HepG2 (cell line): ENCODE results near the gene SNX12. TPM values are rescaled to one million over a fixed set of nuclear protein-coding genes. Genes with fewer than 3 reads are reported as not detected.

ENCODE experiments used
- ATAC-seq: fragments of 200-7000 bp; cut with Tn5 transposase; 3 replicates; pipeline ENCODE4 v1.9.1; 2020; ENCODE audit warnings: mild to moderate bottlenecking, moderate library complexity
- BruUV-seq: library from RNA; stranded (reverse); fragments of 400-500 nt; replicated peaks from 2 replicates; lab custom pipeline; 2021; lab: Mats Ljungman, UMichigan
- CTCF ChIA-PET: fragments of 300-600 bp; formaldehyde crosslinking; extraction: SDS; loops from one replicate; lab custom pipeline; 2021; ENCODE audit warnings: low total read pairs, inconsistent platforms, low intra/inter-chr PET ratio; lab: Yijun Ruan, JAX
- POLR2A ChIA-PET: fragments of 350-600 bp; sonication (Branson Sonifier 250); formaldehyde crosslinking; loops from one replicate; lab custom pipeline; 2020; ENCODE audit warnings: antibody characterized with exemption, inconsistent platforms; lab: Yijun Ruan, JAX
- DNase-seq: peaks from one replicate; pipeline ENCODE4 v3.0.0-alpha.2; 2015; ENCODE audit warnings: low spot score
- FAIRE-seq: peaks from 3 replicates; lab custom pipeline; 2011; peaks lifted over from hg19 to GRCh38; lab: Jason Lieb, UNC
- H2AFZ ChIP-seq: one replicate; pipeline ENCODE4 v1.6.1; 2011; ENCODE audit warnings: low read length, inconsistent platforms
- H3K27ac ChIP-seq: fragments of 300-600 bp; 3 replicates; pipeline ENCODE4 v1.8.0; 2011; ENCODE audit warnings: mixed run types, mild to moderate bottlenecking, mixed read lengths, low read length, inconsistent platforms; ENCODE audit not compliant: insufficient read depth; ENCODE audit errors: extremely low read length
- H3K27me3 ChIP-seq, 2 experiments: fragments of 200-600 bp in 1 of 2; 2 replicates in 1 of 2; 3 replicates in 1 of 2; pipeline versions ENCODE4 v1.6.0 to v1.8.0; 2011; ENCODE audit warnings: low read length in 2 of 2, mild to moderate bottlenecking in 2 of 2, moderate library complexity in 2 of 2, inconsistent platforms in 1 of 2; ENCODE audit not compliant: insufficient read depth in 2 of 2, control insufficient read depth in 1 of 2
- H3K36me3 ChIP-seq, 2 experiments: fragments of 200-600 bp in 1 of 2; replicated peaks in 1 of 2; 2 replicates in 1 of 2; 3 replicates in 1 of 2; pipeline versions ENCODE4 v1.5.1 to v1.8.0; 2011; ENCODE audit warnings: low read length in 2 of 2, inconsistent platforms in 1 of 2; ENCODE audit not compliant: insufficient read depth in 2 of 2, control insufficient read depth in 1 of 2
- H3K4me1 ChIP-seq: 2 replicates; pipeline ENCODE4 v1.5.1; 2012; ENCODE audit warnings: low read length, inconsistent platforms; ENCODE audit not compliant: insufficient read depth
- H3K4me2 ChIP-seq: 2 replicates; pipeline ENCODE4 v1.6.0; 2011; ENCODE audit warnings: low read depth, low read length, inconsistent platforms
- H3K4me3 ChIP-seq, 3 experiments: fragments of 200-600 bp in 1 of 3; sonication (generic), shearing (Covaris generic) in 1 of 3; replicated peaks in 1 of 3; 2 replicates each; pipeline ENCODE4 v1.5.1; 2011 to 2016; ENCODE audit warnings: low read length in 3 of 3, inconsistent platforms in 2 of 3, low read depth in 2 of 3, mild to moderate bottlenecking in 2 of 3, control low read depth in 1 of 3, mixed read lengths in 1 of 3; ENCODE audit not compliant: insufficient read depth in 1 of 3
- H3K79me2 ChIP-seq: one replicate; pipeline ENCODE4 v1.6.1; 2011; ENCODE audit warnings: low read length, inconsistent platforms; ENCODE audit not compliant: insufficient read depth
- H3K9ac ChIP-seq: 2 replicates; pipeline ENCODE4 v1.6.0; 2011; ENCODE audit warnings: mild to moderate bottlenecking, low read depth, low read length, inconsistent platforms; ENCODE audit not compliant: insufficient read depth
- H3K9me3 ChIP-seq: 2 replicates; pipeline ENCODE4 v1.5.1; 2012; ENCODE audit warnings: mild to moderate bottlenecking, low read length
- H4K20me1 ChIP-seq: 2 replicates; pipeline ENCODE4 v1.6.0; 2011; ENCODE audit warnings: inconsistent platforms, mild to moderate bottlenecking, low read length, moderate library complexity; ENCODE audit not compliant: insufficient read depth
- EED ChIP-seq: sonication (generic); formaldehyde crosslinking; IDR thresholded peaks from 2 replicates; pipeline ENCODE4 v1.5.0; 2020; ENCODE audit warnings: mild to moderate bottlenecking, missing genetic modification reagents
- GATAD2A ChIP-seq: IDR thresholded peaks from 2 replicates; pipeline ENCODE4 v1.6.1; 2016
- HMG20B ChIP-seq: conservative IDR thresholded peaks from 2 replicates; pipeline ENCODE4 v1.6.1; 2016; ENCODE audit warnings: missing genetic modification reagents, missing compliant biosample characterization
- KAT8 ChIP-seq: IDR thresholded peaks from 2 replicates; pipeline ENCODE4 v1.6.1; 2016; ENCODE audit warnings: missing genetic modification reagents, missing compliant biosample characterization
- PRPF4 ChIP-seq: fragments of 200-400 bp; formaldehyde crosslinking; IDR thresholded peaks from 2 replicates; pipeline ENCODE4 v1.6.1; 2016; ENCODE audit warnings: low read length, low read depth; ENCODE audit not compliant: poor library complexity, severe bottlenecking
- PTBP1 ChIP-seq: fragments of 200-400 bp; formaldehyde crosslinking; IDR thresholded peaks from 2 replicates; pipeline ENCODE4 v1.6.1; 2018; ENCODE audit warnings: low read length, low read depth; ENCODE audit not compliant: poor library complexity, severe bottlenecking
- RFX1 ChIP-seq: fragments of 450-650 bp; IDR thresholded peaks from 2 replicates; pipeline ENCODE4 v1.6.1; 2017
- ZFAT ChIP-seq: sonication (generic); formaldehyde crosslinking; conservative IDR thresholded peaks from 2 replicates; pipeline ENCODE4 v1.8.1; 2023; ENCODE audit warnings: missing genetic modification reagents, inconsistent platforms
- ZNF274 ChIP-seq: sonication (generic); formaldehyde crosslinking; IDR thresholded peaks from 2 replicates; pipeline ENCODE4 v1.5.1; 2020; ENCODE audit warnings: mild to moderate bottlenecking, missing genetic modification reagents
- ZNF34 ChIP-seq: sonication (generic); formaldehyde crosslinking; IDR thresholded peaks from 2 replicates; pipeline ENCODE4 v1.4.0; 2020; ENCODE audit warnings: mild to moderate bottlenecking, missing genetic modification reagents, borderline replicate concordance
- ZNF580 ChIP-seq: IDR thresholded peaks from 2 replicates; pipeline ENCODE4 v1.6.1; 2016; ENCODE audit warnings: low read depth, borderline replicate concordance
- WGBS: methylation state at CpG from one replicate; pipeline ENCODE4 v1.1.6; 2017; ENCODE audit warnings: low lambda C conversion rate; 5-methylcytosine and 5-hydroxymethylcytosine counted together
- in situ Hi-C: cut with HindIII; loops from 2 replicates; pipeline ENCODE4 v1.10.0; 2017; ENCODE audit warnings: low pct_unique_long_range_greater_than_20kb; ENCODE audit not compliant: extremely low pct_ligation_motif_present
- intact Hi-C: fragments of 100-400 bp; cut with micrococcal nuclease; formaldehyde crosslinking; loops from one replicate; pipeline ENCODE4 v1.10.0; 2022; ENCODE audit not compliant: unreplicated experiment
- polyA plus RNA-seq, 8 experiments: library from polyadenylated mRNA; depleted of rRNA in 3 of 8; stranded (reverse) in 7 of 8; unstranded in 1 of 8; fragments of >200 nt; fragmentation: Illumina TruSeq in 4 of 8; extraction: Trizol in 4 of 8; gene quantifications; 2 replicates each; pipeline versions ENCODE4 v1.2.1 to v1.2.3, GENCODE V29; 2011 to 2016; ENCODE audit warnings: low read depth in 4 of 8, missing spikeins in 1 of 8, mixed read lengths in 1 of 8; ENCODE audit not compliant: insufficient read depth in 1 of 8
- total RNA-seq, 5 experiments: library from RNA; depleted of rRNA; stranded (reverse); fragments of >200 nt; fragmentation: Illumina TruSeq; extraction: Trizol; gene quantifications; 2 replicates each; pipeline ENCODE4 v1.2.3, GENCODE V29; 2016; ENCODE audit warnings: low read depth in 1 of 5
- TF ChIP-seq, protein P1 (sequence below): sonication (generic); formaldehyde crosslinking; IDR thresholded peaks from 2 replicates; pipeline ENCODE4 v1.5.0; 2020; ENCODE audit warnings: mild to moderate bottlenecking, missing genetic modification reagents, borderline replicate concordance

The SNX12 gene
- total and polyA plus RNA-seq, 2 of the 13 experiments (the other 11 are each of a cell fraction or from before 2014, with no cell fraction given): 30.3 to 42.2 TPM

- Histone ChIP-seq H3K9me3 (no peaks in the 10 kb centered on the region), H2AFZ (no peak overlapping the region), H3K36me3 (peaks cover 2 to 8% of the 10 kb centered on the region in 2 experiments; a peak in 2 of 5 replicates), H3K79me2 (no peaks in the 10 kb centered on the region), H3K4me2 (no peak overlapping the region), H4K20me1 (no peaks in the 10 kb centered on the region), H3K27me3 (no peaks in the 10 kb centered on the region), H3K27ac (no peak overlapping the region), H3K9ac (no peak overlapping the region), H3K4me3 (no peak overlapping the region), H3K4me1 (no peaks in the 10 kb centered on the region)
- in situ Hi-C loops (no loop called here), intact Hi-C loops (no loop called here)
- FAIRE-seq (no peak), ATAC-seq (no peak), DNase-seq (no peak)
- TF ChIP-seq ZNF274 (CRISPR knock-in tag): no peak
- TF ChIP-seq GATAD2A: no peak
- TF ChIP-seq HMG20B: no peak
- TF ChIP-seq RFX1: no peak
- TF ChIP-seq KAT8: no peak
- no peak for TF ChIP-seq PTBP1
- TF ChIP-seq PRPF4: no peak
- no peak for TF ChIP-seq ZNF580 (CRISPR knock-in tag)
- TF ChIP-seq, protein P1, sequence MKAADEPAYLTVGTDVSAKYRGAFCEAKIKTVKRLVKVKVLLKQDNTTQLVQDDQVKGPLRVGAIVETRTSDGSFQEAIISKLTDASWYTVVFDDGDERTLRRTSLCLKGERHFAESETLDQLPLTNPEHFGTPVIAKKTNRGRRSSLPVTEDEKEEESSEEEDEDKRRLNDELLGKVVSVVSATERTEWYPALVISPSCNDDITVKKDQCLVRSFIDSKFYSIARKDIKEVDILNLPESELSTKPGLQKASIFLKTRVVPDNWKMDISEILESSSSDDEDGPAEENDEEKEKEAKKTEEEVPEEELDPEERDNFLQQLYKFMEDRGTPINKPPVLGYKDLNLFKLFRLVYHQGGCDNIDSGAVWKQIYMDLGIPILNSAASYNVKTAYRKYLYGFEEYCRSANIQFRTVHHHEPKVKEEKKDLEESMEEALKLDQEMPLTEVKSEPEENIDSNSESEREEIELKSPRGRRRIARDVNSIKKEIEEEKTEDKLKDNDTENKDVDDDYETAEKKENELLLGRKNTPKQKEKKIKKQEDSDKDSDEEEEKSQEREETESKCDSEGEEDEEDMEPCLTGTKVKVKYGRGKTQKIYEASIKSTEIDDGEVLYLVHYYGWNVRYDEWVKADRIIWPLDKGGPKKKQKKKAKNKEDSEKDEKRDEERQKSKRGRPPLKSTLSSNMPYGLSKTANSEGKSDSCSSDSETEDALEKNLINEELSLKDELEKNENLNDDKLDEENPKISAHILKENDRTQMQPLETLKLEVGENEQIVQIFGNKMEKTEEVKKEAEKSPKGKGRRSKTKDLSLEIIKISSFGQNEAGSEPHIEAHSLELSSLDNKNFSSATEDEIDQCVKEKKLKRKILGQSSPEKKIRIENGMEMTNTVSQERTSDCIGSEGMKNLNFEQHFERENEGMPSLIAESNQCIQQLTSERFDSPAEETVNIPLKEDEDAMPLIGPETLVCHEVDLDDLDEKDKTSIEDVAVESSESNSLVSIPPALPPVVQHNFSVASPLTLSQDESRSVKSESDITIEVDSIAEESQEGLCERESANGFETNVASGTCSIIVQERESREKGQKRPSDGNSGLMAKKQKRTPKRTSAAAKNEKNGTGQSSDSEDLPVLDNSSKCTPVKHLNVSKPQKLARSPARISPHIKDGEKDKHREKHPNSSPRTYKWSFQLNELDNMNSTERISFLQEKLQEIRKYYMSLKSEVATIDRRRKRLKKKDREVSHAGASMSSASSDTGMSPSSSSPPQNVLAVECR (CRISPR knock-in tag): no peak
- TF ChIP-seq ZFAT: no peak
- TF ChIP-seq EED (CRISPR knock-in tag): no peak
- no peak for TF ChIP-seq ZNF34 (CRISPR knock-in tag)
- BruUV-seq: no TSS peak
- 98% methylated on average over 3 of the region's 3 CpGs for WGBS
- POLR2A ChIA-PET: no interaction called here
- CTCF ChIA-PET: no interaction called here
Observed at GRCh38 chrX:71057848-71058530, 10.1 kb downstream of the SNX12 start.
